HG02610 (cell line): ENCODE data around the gene IGF2BP3.

ENCODE experiments used
- ATAC-seq: cut with Tn5 transposase; IDR thresholded peaks from one replicate; pipeline ENCODE4 v1.9.1; 2021; ENCODE audit warnings: mild to moderate bottlenecking, moderate library complexity; ENCODE audit not compliant: unreplicated experiment

IGF2BP3 gene

GRCh38 chr7:23472556-23472955 is 2.3 kb upstream of the IGF2BP3 start:
- ATAC-seq: no peak

GRCh38 chr7:23472046-23472445 is 1.8 kb upstream of the IGF2BP3 start:
- no peak for ATAC-seq

- no peak for ATAC-seq
Observed at GRCh38 chr7:23471106-23471859, 992 bp upstream of the IGF2BP3 start.

- ATAC-seq: no peak
Observed at GRCh38 chr7:23469961-23470250, 385 bp downstream of the IGF2BP3 start.

GRCh38 chr7:23469150-23469960 is 936 bp downstream of the IGF2BP3 start:
- ATAC-seq: no peak

GRCh38 chr7:23468526-23469149 is 1.7 kb downstream of the IGF2BP3 start:
- no peak for ATAC-seq

GRCh38 chr7:23467806-23468525 is 2.3 kb downstream of the IGF2BP3 start:
- no peak for ATAC-seq

GRCh38 chr7:23467291-23467805 is 2.9 kb downstream of the IGF2BP3 start:
- no peak for ATAC-seq

GRCh38 chr7:23462846-23463245 is 7.4 kb downstream of the IGF2BP3 start:
- ATAC-seq: no peak

GRCh38 chr7:23458044-23458443 is 12.2 kb downstream of the IGF2BP3 start:
- ATAC-seq: no peak

GRCh38 chr7:23456093-23456492 is 14.2 kb downstream of the IGF2BP3 start:
- ATAC-seq: no peak

GRCh38 chr7:23454881-23455526 is 15.3 kb downstream of the IGF2BP3 start:
- ATAC-seq: no peak

- no peak for ATAC-seq
Observed at GRCh38 chr7:23450518-23450917, 19.8 kb downstream of the IGF2BP3 start.

GRCh38 chr7:23449941-23450340 is 20.4 kb downstream of the IGF2BP3 start:
- no peak for ATAC-seq

- ATAC-seq: no peak
Observed at GRCh38 chr7:23445326-23445725, 25.0 kb downstream of the IGF2BP3 start.

- ATAC-seq: no peak
Observed at GRCh38 chr7:23443974-23444373, 26.3 kb downstream of the IGF2BP3 start.

GRCh38 chr7:23438171-23438570 is 32.1 kb downstream of the IGF2BP3 start:
- no peak for ATAC-seq

- ATAC-seq: no peak
Observed at GRCh38 chr7:23434147-23434917, 36.0 kb downstream of the IGF2BP3 start.

- no peak for ATAC-seq
Observed at GRCh38 chr7:23431702-23432199, 38.5 kb downstream of the IGF2BP3 start.

GRCh38 chr7:23430893-23431259 is 39.4 kb downstream of the IGF2BP3 start:
- ATAC-seq: no peak
